ENCODE measurements around the gene ARHGAP24.

- TF ChIP-seq CTCF (IDR thresholded peaks at IDR 0.05) (no peak), POLR2A (IDR thresholded peaks at IDR 0.05) (no peak)
Measured at GRCh38 chr4:85587952-85588351, 113.0 kb downstream of the ARHGAP24 start.
